ENCODE results near the gene SLC35F3.

DNA sequence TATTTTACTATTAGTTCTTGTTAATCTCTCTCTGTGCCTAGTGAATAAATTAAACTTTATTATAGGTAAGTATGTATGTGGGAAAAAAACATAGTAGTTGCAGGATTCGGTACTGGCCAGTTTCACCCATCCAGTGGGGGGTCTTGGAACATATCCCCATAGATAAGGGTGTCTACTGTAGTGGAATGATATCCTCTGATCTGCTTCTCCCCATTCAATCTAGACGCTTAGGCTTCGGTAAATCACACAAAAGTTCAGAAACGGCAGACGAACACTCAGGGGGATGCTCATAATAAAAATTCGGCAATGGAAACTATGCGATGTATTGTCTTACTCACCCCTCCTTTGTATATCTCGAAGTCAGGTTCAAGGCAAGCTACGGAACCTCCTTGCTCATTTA is 235.9 kb downstream of the SLC35F3 start:
- TF ChIP-seq POLR2A (IDR thresholded peaks at IDR 0.05; ENCODE audit: low read depth, low read length) (no peak), TAF1 (IDR thresholded peaks at IDR 0.05; ENCODE audit: low read depth, low read length) (no peak), POLR2AphosphoS5 (IDR thresholded peaks at IDR 0.05; ENCODE audit: low read depth, low read length) (no peak)

Measured in GM12891 (cell line).